CD4-positive, alpha-beta T cell treated with Interleukin-17A for 1 hour (primary cell): ENCODE measurements around the gene PRM1.

Source experiments
- DNase-seq: peaks from one replicate; pipeline ENCODE4 v3.0.0-alpha.2; 2020

Gene PRM1

DNA sequence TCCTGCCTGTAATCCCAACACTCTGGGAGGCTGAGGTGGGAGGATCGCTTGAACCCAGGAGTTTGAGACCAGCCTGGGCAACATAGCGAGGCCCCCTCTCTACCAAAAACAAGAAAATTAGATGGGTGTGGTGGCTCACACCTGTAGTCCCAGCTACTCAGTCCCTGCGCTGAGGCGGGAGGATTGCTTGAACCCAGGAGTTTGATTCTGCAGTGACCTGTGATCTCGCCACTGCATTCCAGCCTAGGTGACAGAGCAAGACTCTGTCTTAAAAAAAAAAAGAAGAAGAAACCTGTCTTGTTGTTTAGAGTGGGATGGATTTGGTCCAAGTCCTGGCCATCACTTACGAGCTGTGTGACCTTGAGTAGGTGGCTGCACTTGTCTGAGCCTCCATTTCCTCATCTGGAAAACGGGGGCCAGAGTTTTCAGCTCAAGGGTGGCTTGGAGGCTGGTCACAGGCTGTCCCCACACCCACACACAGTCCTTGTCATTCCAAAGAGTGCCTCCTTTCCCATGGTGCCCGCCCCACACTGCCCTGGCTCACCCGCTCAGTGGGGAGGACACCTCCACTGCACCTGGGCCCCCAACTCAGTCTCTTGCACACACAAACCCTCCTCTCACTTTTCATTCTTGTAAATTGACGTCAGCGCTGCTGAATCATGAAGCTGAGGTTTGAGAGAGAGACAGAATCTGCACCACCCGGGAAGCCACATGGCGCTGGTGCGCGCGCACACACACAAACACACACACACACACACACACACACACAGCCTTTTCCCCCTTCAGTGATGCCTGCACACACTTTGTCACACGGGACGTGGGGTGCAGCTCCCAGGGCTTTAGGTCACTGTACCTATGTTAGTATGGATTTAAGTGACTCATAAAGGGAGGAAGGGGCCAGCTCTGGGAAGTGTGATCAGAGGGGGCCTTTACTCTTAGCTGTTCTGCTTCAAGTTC is 29.3 kb downstream of the PRM1 start:
- peak; percentile 81 for DNase-seq

- DNase-seq: no peak
Observed at GRCh38 chr16:11250786-11251524, 30.2 kb downstream of the PRM1 start.

DNA sequence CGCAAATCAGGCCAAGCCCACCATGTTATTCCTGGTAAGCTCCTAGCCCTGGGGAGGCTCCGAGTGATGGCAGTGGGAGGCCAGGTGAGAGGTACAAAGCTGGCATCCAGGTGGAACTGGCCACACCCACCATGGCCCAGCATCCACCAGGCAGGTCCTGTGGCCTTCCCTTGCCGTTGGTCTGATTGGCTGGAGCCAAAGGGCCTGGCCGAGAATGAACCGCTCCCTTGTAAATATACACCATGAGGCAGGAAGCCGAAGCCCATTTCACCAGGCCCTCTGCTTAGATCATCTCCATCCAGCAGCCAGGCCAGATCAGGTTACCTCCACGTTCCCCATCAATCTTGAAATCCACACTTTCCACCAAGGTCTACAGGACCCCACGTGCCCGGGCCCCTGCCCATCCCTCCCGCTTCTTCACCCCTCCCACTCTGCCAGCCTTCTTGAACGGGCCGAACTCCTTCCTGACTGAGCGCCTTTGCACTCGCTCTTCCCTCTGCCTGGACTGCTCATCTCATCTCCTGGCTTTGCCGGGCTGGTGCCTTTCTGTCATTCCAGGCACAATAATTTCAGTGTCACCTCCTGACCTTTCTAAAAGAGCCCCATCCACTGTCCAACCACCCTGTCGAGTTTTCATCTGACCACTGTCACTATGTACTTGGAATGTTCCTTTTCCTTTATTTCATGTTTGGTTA is 30.9 kb downstream of the PRM1 start:
- no peak for DNase-seq

- no peak for DNase-seq
Observed at GRCh38 chr16:11249233-11250061, 31.7 kb downstream of the PRM1 start.

DNA sequence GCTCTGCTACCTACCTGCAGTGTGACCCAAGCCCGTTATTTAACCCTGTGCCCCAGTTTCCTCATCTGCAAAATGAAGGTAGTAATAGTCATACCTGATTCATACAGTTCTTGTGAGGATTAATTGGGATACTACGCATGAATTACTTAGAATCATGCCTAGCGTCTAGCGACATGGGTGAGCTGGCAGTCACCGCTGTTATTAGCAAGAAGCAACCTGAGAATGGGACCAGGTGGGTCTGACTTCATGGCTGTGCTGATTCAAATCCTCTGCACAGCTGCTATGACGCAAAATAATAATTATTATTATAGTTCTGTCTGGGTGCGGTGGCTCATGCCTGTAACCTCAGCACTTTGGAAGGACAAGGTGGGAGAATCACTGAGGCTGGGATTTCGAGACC is 33.0 kb downstream of the PRM1 start:
- DNase-seq: no peak

GRCh38 chr16:11245988-11246387 is 35.1 kb downstream of the PRM1 start:
- no peak for DNase-seq

GRCh38 chr16:11245222-11245737 is 35.9 kb downstream of the PRM1 start:
- no peak for DNase-seq

DNA sequence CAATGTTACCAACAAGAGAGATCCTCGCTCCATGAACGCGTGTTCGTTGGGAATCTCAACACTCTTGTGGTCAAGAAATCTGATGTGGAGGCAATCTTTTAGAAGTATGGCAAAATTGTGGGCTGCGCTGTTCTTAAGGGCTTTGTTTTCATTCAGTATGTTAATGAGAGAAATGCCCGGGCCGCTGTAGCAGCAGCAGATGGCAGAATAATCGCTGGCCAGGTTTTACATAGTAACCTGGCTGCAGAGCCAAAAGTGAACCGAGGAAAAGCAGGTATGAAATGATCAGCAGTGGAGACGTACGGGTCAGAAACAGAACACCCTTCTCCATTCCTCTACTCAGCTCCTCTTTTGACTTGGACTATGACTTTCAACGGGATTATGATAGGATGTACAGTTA is 38.5 kb downstream of the PRM1 start:
- no peak for DNase-seq

DNA sequence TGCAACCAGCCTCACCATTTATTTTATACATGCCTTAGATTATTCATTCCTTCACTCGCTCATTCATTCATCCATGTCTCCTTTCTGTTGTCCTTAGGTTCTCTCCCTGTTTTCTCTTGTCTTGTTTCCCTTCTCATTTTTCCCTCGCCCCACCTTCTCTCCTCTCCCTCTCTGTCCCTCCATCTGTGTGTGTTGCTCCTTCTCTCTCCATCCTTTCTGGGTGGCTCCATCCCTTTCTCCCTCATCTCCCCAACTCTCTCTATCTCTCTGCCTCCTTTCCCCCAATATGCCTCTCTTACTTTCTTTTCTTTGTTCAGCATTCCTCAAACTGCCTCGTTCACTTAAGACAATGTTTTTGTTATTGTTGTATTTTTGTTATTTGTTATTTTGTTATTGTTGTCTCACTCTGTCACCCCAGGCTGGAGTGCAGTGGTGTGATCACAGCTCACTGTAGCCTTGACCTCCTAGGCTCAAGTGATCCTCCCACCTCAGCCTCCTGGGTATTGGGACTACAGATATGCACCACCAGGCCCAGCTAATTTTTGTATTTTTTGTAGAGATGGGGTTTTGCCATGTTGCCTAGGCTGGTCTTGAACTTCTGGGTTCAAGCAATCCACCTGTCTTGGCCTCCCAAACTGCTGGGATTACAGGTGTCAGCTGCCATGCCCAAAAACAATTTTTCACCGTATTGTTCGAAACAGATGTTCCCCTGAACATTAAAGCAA is 39.5 kb downstream of the PRM1 start:
- no peak for DNase-seq

- no peak for DNase-seq
Observed at GRCh38 chr16:11240636-11241473, 40.3 kb downstream of the PRM1 start.

GRCh38 chr16:11239644-11240632 is 41.2 kb downstream of the PRM1 start:
- DNase-seq: no peak

DNA sequence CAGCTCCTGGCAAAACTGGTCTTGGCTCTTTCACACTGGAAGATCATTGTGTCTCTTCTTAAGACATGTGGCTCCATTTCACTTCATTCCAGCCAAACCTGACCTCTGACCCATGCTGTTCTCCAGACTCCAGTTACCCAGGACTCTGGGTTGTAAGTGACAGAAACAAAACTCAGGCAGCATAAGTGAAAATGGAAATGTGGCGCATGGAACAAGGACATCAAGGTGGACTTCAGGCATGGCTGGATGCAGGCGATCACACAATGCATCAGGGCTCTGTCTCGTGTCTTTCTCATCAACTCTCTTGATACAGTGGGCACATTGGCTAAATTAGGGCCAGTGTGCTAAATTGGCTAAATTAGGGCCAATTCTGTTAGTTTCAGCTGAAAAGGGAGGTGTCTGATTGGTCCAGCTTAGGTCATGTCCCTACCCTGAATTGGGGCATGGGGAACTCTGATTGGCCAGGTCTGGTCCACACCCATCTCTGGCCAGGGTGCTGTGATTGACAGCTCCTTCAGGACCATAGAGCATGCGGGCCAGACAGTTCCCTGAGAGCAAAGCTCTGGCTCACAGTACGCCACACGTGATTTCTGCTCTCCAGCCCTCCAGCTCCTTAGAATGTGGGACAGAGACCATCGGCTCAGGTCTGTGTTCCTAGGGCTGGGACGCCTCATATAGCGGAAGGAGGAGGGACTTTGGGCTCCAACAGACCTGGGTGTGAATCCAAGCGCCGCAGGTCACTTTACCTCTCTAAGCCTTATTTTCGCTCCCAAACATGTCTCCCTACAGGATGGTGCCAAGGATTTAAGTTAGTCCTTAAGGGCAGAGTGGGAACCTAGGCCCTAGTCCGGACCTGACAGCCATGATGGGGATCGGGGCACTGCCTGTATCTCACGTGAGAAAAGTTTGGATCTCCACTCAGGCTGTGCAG is 42.6 kb downstream of the PRM1 start:
- DNase-seq: no peak

GRCh38 chr16:11236461-11237254 is 44.5 kb downstream of the PRM1 start:
- no peak for DNase-seq

GRCh38 chr16:11235703-11235991 is 45.5 kb downstream of the PRM1 start:
- DNase-seq: no peak

GRCh38 chr16:11234884-11235702 is 46.0 kb downstream of the PRM1 start:
- no peak for DNase-seq

DNA sequence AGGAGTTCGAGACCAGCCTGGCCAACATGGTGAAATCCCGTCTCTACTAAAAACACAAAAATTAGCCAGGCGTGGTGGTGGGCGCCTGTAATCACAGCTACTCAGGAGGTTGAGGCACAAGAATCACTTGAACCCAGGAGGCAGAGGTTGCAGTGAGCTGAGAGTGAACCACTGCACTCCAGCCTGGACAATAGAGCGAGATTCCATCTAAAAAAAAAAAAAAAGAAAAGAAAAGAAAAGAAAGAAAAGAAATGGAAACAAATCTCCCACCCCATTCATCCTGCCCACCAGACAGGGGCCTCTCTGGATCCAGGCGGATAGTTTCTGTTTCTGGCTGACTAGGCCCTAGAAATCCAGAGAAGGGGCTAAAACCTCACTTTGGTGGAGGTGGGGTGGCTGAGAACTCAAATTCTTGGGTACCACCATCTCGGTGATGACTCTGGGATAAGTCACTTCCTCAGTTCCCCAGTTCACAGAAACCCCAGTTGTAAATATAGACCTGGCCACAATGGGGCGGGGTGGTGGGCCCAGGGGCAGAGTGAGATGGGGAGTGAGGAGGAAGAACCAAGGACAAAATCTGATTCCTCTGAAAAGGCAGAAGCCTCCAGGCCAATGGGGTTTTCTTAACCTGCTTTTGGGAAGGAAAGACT is 47.3 kb downstream of the PRM1 start:
- peak; percentile 59 for DNase-seq
